ENCODE measurements around the gene ZNF431. TPM values are rescaled to one million over a fixed set of nuclear protein-coding genes. Genes with fewer than 3 reads are reported as not detected.
A peak's percentile ranks its signal among the peaks of the same experiment; 100 is the strongest.

ZNF431 gene
- total and polyA plus RNA-seq, 9 of the 15 experiments (the other 6 are each of a cell fraction or from before 2014, with no cell fraction given), result 3.3 to 24.8 (median 13.5) TPM

DNA sequence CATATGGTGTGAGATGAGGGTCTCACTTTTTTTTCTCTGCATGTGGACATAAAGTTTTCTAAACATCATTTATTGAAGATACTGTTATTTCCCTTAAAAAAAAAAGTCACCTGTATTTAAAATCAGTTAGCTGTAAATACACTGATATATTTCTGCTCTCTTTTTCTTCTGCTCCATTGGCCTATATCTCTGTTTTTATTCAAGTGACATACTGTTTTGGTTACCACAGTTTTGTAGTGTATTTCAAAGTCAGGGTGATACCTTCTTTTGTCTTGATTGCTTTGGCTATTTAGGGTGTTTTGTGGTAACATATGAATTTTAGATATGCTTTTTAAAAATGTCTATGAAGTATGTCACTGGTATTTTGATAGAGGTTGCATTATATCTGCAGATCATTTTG lies 15.8 kb upstream of the ZNF431 start (continued):
- TF ChIP-seq PTTG1 (tag; IDR thresholded peaks at IDR 0.05; ENCODE audit: low read depth), result no peak
- no peak for TF ChIP-seq ZNF23 (CRISPR knock-in tag; IDR thresholded peaks at IDR 0.05)
- TF ChIP-seq ZNF184 (CRISPR knock-in tag; IDR thresholded peaks at IDR 0.05), result no peak
- TF ChIP-seq ZNF586 (CRISPR knock-in tag; conservative IDR thresholded peaks at IDR 0.05), result no peak
- peak; percentile 70; the same call in 1 of the 2 replicates for TF ChIP-seq TRIM28 (IDR thresholded peaks at IDR 0.05)
- no peak for TF ChIP-seq NCOA2 (IDR thresholded peaks at IDR 0.05; ENCODE audit: partially characterized antibody in 2 of 2)
- no peak for TF ChIP-seq CBFA2T2 (conservative IDR thresholded peaks at IDR 0.05)
- TF ChIP-seq BCOR (IDR thresholded peaks at IDR 0.05), result peak; percentile 19; the same call in 1 of the 2 replicates
- TF ChIP-seq, protein P1, sequence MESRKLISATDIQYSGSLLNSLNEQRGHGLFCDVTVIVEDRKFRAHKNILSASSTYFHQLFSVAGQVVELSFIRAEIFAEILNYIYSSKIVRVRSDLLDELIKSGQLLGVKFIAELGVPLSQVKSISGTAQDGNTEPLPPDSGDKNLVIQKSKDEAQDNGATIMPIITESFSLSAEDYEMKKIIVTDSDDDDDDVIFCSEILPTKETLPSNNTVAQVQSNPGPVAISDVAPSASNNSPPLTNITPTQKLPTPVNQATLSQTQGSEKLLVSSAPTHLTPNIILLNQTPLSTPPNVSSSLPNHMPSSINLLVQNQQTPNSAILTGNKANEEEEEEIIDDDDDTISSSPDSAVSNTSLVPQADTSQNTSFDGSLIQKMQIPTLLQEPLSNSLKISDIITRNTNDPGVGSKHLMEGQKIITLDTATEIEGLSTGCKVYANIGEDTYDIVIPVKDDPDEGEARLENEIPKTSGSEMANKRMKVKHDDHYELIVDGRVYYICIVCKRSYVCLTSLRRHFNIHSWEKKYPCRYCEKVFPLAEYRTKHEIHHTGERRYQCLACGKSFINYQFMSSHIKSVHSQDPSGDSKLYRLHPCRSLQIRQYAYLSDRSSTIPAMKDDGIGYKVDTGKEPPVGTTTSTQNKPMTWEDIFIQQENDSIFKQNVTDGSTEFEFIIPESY (CRISPR knock-in tag; IDR thresholded peaks at IDR 0.05), result no peak

DNA sequence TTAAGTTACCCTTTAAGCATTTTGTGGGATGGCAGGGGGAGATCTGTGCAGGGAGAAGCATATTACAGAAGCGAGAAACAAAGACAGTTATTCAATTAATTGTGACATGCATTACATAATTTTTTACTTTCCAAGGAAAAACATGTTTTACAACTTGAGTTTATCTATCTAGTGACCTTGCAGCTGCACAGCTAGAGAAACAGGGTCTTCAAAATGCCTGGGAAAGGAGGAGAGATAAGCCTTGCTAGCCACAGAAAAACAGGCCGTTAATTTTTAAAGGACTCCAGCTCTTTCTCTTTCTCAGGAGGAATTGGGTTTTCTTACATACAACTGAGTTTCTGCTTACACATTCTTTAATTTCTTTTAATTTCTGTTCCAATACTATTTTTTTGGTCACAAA lies 14.8 kb upstream of the ZNF431 start:
- Histone ChIP-seq H2AFZ (ENCODE audit: low read depth, low read length) (no peak overlapping the region), H3K79me2 (ENCODE audit: control insufficient read depth, insufficient read depth, low read length) (no peaks in the 10 kb centered on the region), H3K9me1 (ENCODE audit: control insufficient read depth, insufficient read depth, low read length) (no peaks in the 10 kb centered on the region), H3K9ac (ENCODE audit: insufficient read depth in 1 of 2, low read depth in 2 of 2, low read length in 2 of 2) (no peak overlapping the region), H3K4me3 (no peak overlapping the region), H3K4me2 (ENCODE audit: insufficient read depth, low read length) (no peak overlapping the region), H3K36me3 (ENCODE audit: control insufficient read depth, insufficient read depth, low read length) (no peaks in the 10 kb centered on the region), H3K27me3 (ENCODE audit: control insufficient read depth in 2 of 2, insufficient read depth in 2 of 2, low read length in 2 of 2) (no peaks in the 10 kb centered on the region), H3K27ac (ENCODE audit: extremely low read depth, low read depth, low read length) (peak overlapping the region; percentile 15; the same call in 2 of the 3 replicates), H4K20me1 (replicated peaks; ENCODE audit: control insufficient read depth, insufficient read depth, low read length) (no peaks in the 10 kb centered on the region), H3K9me3 (replicated peaks; ENCODE audit: control insufficient read depth, insufficient read depth, low read depth, low read length) (peaks cover 9% of the 10 kb centered on the region), H3K4me1 (replicated peaks in 1 of 2; ENCODE audit: control insufficient read depth in 2 of 2, insufficient read depth in 2 of 2, low read length in 2 of 2) (peaks cover 0 to 17% of the 10 kb centered on the region in 2 experiments; a peak in 2 of 5 replicates)
- no TSS peak for BruUV-seq (replicated peaks)
- in situ Hi-C loops (cut with MboI) (no loop called here), intact Hi-C loops (cut with micrococcal nuclease) (no loop called here)
- ChIA-PET POLR2A (interaction anchor here (0.8 to 1.7 kb wide), 5 partner anchors 12 to 44 kb away, joined by 3 to 10 read pairs (median 5); partner anchors contain the start of genes ZNF431 and ZNF714), CTCF (ENCODE audit: low intra/inter-chr PET ratio) (no interaction called here)
- FAIRE-seq (no peak), DNase-seq (ENCODE audit: extremely low read depth in 1 of 4, low spot score in 3 of 4) (peak in 1 of 4 experiments; percentile 60), ATAC-seq (no peak)
- WGBS (ENCODE audit: insufficient coverage, low coverage, missing lambda C conversion rate), result 5% methylated on average over 2 of the region's 2 CpGs
- TF ChIP-seq FOXM1 (IDR thresholded peaks at IDR 0.05; ENCODE audit: low read depth), result peak; percentile 64
- TF ChIP-seq FOXM1 (CRISPR knock-in tag; IDR thresholded peaks at IDR 0.05; ENCODE audit: low read depth), result no peak
- no peak for TF ChIP-seq EWSR1 (IDR thresholded peaks at IDR 0.05; ENCODE audit: borderline replicate concordance, low read depth, partially characterized antibody)
- TF ChIP-seq ARID1B (IDR thresholded peaks at IDR 0.05), result peak; percentile 55; the same call in 1 of the 2 replicates
- no peak for TF ChIP-seq RAD51 (IDR thresholded peaks at IDR 0.05; ENCODE audit: borderline replicate concordance, low read depth)
- no peak for TF ChIP-seq NCOA2 (IDR thresholded peaks at IDR 0.05; ENCODE audit: partially characterized antibody in 2 of 2)
- no peak for TF ChIP-seq SREBF2 (CRISPR knock-in tag; IDR thresholded peaks at IDR 0.05)
- no peak for TF ChIP-seq PATZ1 (CRISPR knock-in tag; IDR thresholded peaks at IDR 0.05; ENCODE audit: borderline replicate concordance)
- no peak for TF ChIP-seq FOXA1 (IDR thresholded peaks at IDR 0.05; ENCODE audit: borderline replicate concordance)
- TF ChIP-seq MYNN (IDR thresholded peaks at IDR 0.05), result no peak
- TF ChIP-seq MYNN (CRISPR knock-in tag; IDR thresholded peaks at IDR 0.05), result no peak
- TF ChIP-seq TFAM (CRISPR knock-in tag; conservative IDR thresholded peaks at IDR 0.05), result no peak
- TF ChIP-seq, protein P2, sequence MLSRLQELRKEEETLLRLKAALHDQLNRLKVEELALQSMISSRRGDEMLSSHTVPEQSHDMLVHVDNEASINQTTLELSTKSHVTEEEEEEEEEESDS (CRISPR knock-in tag; IDR thresholded peaks at IDR 0.05), result no peak
